NOMO-1 treated with dmso at 0.1 percent for 144 hours (cell line): ENCODE results near the gene IL2RA.
"Not testable (repeated sequence)": the region's sequence is repeated elsewhere in the genome, so short reads cannot be mapped to it uniquely, and the experiment has no call there.

ENCODE experiments used
- DNase-seq: peaks from one replicate; lab custom pipeline; 2025; ENCODE audit not compliant: unreplicated experiment; lab: John Stamatoyannopoulos, UW

IL2RA gene

DNA sequence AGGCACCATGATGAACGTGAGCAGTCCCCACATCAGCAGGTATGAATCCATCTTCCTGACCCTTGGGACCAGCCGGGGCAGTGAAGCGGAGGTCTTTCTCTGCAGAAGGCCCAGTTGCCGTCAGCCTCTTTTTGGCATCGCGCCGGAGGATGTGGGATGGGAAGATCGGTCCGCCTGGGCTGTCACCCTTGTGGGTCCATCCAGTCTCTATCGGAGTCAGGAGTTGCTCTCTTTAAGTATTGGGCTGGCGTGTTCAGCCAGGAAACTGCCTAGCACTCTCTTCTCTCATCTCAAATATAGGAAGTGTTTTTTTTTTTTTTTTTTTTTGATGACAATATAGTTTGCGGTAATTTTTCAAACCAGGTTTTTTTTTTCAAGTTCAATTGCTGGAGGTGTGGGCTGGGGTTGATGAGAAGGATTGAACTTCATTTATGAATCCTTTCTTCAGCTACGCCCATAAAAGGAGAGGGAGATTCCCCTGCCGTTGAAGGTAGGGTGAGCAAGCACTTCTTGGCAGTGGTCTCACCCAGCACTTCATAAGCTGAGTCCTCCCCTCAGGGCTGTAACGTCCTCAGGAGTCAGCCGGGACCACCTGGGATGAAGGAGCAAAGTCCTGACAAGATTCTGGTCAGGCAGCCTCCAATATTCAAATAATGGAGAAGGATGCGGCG is at the start of gene IL2RA:
TSS of gene IL2RA (minus strand) at position 267 of the 671 bp plus-strand sequence. CDS start at position 51, 216 bp downstream.
- DNase-seq = no peak

DNA sequence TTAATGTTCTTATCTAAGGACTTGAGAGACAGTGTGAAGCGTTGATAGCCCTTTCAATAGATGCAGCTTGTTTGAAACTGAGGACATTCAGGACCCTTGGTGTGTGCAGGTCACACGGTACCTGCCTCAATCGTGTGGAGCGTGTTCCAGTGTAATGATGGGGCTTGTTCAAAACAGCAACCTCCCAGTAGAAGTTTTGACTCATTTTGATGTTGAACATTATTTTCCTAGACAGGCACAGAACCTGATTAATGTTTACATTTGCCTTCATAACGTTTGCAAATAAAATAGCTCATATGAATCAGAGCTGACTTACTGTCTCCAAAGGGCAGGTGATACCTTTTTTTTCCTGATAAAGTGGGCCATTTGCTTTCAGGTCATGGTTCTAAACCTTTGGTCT is 48.0 kb upstream of the IL2RA start:
- DNase-seq = no peak

DNA sequence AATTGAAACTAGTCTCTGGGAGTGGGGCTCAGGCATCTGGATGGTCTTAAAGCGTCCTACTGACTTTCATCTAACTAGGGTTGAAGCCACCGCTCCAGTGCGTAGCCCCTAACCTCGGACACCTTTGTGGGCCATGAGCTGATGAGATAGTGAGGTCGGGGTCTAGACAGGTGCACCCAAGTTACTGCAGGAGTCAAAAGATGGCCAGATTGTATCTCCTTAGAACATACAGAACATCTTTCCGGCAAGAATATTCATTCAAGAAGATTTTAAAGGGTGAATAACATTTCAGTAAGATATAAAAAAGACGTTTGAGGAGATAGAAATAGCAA is 47.2 kb upstream of the IL2RA start:
- no peak for DNase-seq

DNA sequence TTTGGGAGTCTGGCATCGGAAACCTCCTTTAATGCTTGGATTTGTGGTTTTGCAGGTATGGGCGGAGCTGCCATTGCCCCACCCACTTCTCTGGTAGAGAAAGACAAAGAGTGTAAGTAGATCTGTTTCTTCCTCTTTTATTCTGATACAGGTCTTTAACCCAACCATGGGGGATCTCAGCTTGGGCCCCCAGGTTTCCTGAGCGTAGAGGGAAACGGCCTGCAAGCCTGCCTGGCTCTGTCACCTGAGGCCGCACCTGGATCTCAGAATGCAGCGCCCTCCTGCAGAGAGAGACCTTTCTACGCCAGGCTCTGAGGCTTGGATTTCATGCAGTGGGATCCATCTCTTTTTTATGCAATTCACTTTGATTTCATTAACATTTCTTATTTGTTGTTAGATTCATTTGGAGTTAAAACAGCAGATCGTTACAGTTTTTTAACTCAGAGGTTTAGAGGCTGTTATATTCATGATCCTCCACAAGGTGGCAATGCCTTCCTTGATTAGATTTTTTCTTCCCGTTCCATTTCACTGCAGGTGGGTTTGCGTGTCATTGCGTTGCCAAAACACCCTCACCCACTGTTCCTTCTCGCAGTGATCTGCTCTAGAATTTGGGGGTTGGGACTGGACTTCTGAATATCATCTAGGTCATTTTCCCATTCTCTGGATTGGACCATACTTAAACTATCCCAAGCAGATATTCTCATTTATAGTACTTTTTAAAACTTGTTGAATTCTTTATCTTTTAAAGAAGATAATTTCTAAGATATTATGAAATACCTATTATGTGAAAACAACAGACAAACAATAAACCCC is 46.7 kb upstream of the IL2RA start:
- no peak for DNase-seq

DNA sequence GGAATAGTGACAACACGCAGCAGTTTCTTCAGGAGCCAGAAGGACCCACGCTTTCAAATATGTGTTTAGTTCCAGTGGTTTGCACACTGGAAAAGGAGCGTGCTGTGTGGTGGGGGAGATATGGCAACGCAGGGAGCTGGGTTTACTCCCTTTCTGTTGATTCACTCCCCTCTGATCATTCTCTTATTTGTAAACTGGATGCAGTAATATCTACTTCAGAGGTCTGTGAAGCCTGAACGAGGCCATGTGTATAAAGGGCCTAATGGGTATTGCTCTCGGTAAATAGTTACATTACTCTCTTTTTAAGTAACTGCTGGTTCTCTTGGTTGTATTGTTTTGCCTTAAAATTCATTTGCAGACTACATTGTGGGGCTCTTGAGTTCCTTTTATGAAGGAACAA is 45.9 kb upstream of the IL2RA start:
- DNase-seq = no peak

GRCh38 chr10:6107616-6108015 is 45.4 kb upstream of the IL2RA start:
- not testable (repeated sequence) for DNase-seq

- DNase-seq = no peak
Measured at GRCh38 chr10:6103591-6103990, 41.4 kb upstream of the IL2RA start.

GRCh38 chr10:6102128-6102527 is 40.0 kb upstream of the IL2RA start:
- DNase-seq = no peak

GRCh38 chr10:6101181-6101580 is 39.0 kb upstream of the IL2RA start:
- DNase-seq = no peak

- DNase-seq = no peak
Measured at GRCh38 chr10:6100370-6100769, 38.2 kb upstream of the IL2RA start.

DNA sequence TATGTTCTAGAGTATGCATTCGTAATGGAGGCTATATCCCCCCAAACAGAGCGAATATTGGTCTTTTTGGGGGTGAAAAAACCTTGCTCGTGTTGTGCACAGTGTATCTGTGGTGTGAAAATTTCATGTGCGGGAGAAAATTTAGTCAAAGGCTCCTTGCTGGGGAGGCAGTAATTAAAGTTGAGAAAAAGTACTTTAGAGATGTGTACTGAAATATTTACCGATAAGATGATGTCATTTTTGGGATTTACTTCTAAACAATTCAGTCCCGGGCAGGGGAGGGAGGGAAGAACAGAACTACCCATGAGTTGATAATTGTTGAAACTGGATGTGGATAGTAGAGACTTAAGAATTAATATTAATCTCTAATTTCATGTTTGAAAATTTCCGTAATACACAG is 36.0 kb upstream of the IL2RA start:
- DNase-seq = no peak

GRCh38 chr10:6097063-6097462 is 34.9 kb upstream of the IL2RA start:
- DNase-seq = no peak

GRCh38 chr10:6095810-6096570 is 33.8 kb upstream of the IL2RA start:
- DNase-seq = no peak

- no peak for DNase-seq
Measured at GRCh38 chr10:6092731-6093130, 30.6 kb upstream of the IL2RA start.

DNA sequence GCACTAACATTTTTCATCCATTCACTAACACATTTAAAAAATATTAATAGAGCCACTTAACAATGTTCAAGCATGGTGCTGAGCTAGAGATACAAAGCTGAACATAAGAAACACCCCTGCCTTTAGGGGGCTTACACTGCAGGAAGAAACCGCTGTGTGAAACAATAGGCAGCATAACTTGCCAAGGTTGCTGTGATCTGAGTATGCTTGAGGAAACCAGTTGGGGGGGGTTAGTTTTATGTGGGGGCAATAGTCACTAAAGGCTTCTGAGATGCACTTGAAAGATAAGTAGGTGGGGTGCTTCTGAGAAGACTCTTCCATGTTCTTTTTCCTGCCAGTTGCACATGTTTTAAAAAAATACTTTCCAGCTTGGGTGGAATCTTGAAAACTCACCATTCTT is 29.5 kb upstream of the IL2RA start:
- no peak for DNase-seq

DNA sequence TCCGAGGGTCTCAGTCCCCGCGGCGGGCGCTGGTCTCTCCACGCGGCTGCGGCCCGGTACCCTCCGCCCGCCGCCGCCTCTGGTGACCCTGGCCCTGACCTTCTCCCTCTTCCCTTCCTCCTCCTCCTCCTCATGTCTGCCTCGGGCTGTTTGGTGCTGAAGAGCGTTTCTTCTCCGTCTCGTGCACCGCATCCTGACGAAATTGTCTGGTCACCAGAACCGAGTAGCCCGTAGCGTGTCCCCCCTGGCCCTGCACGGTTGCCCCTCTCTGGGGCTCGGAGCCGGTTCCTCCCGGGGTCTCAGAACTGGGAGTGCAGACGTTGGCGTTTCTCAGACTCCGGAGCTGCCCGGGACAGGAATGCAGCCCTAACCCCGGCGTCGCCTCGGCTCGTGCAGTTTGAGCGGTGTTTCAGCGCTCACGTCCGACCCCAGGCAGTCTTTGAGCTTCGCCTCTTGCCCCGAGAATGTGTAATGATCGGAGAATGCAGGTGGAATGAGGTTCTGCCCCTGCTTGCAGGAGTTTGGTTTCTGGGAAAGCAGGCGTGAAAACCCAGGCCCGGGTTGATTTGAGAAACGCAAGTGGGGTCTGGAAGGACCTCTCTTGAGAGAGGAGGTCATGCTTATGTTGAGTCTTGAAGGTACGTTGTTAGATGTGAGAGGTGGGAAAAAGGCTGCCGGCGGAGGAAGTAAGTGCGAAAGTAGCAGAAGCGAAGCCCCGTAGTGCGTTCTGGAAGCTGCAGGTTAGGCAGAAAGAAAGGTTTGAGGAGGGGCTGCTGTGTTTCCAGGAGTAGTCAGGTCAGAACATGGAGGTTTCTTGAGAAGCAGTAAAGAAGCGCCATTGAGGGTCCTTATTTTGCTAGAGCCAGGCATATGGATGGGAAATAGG is 27.4 kb upstream of the IL2RA start:
- DNase-seq = peak; percentile 2

DNA sequence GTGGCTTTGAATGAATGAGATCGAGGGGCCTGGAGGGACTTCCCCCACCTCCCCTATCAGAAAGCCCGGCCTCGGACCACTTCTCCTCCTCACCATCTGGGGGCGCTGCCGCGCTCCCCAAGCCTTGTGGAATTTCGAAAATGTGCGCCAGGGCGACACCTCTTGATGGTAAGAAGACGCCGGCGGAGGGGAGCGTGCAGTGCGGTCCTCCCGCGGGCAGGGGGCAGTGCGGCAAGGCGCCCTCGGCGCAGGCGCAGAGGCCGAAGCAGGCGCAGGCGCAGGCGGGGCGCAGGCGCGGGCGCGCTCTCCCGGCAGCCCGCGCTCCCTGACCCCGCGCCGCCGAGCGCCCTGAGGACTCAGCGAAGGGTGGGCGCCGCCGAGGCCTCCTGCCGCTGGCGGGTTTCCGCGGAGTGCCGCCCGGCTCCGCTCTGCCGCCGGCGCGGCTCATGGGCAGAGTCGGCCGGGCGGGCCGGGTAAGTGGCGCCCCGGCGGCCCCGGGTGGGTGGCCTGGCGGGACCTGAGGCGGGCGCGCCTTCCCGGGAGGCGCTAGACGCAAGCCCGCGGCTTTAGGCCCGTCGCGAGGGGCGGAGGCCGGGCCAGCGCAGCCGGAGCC is 26.7 kb upstream of the IL2RA start, which contains the start of gene RBM17:
TSS of gene RBM17 (plus strand) at position 314 of the 613 bp plus-strand sequence. CDS start 8,032 bp downstream, outside the sequence.
- peak; percentile 86 for DNase-seq

DNA sequence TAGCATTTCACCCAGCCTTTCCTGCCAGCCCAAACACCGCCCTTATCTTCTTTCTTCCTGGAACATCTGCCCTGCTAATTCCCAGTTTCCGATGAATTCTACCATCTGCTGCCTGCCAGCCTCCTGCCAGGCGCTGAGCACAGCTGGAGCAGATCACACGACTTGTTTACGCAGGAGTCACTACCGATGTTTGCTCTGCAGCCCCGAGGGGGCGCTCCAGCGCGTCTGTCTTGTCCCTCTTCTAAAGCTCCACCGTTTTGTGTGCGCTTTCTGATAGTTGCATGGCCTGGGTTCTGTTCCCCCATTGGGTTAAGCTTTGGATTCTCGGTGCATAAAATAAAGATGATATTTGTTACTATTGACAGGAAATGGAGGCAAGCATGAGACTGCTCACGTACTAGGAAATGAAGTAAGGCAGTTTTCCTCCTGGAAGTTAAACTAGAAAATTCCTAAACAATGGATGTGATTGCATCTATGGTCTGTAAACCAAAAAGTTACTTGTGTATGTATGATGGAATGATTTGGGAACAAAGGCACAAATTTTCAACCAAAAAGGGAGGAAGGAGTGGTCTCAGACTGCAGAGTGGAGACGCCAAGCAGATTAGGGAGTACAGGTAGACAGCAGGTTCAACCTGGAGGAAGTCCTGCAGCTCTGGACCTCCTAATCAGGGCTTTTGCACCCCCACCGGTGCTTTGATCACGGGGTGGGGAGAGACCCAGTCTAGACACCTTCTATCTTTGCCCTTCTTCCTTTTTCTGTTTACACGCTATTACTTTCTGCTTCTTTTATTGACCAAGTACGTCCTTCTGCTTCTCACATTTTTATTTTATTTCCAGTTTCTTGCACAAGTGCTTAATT is 24.4 kb upstream of the IL2RA start:
- DNase-seq = peak; percentile 83
